Kasumi-1 (cell line): ENCODE data around the gene IL18.
A peak's percentile ranks its signal among the peaks of the same experiment; 100 is the strongest.
"Not testable (repeated sequence)": the region's sequence is repeated elsewhere in the genome, so short reads cannot be mapped to it uniquely, and the experiment has no call there.

Experiments
- DNase-seq, 2 experiments: peaks; one replicate each; lab custom pipeline; 2025; lab: John Stamatoyannopoulos, UW

IL18 gene

GRCh38 chr11:112163875-112164685, at the start of gene IL18:
IL18 (minus strand) TSS chr11:112164094; CDS start chr11:112155053, 9,041 bp downstream.
- peak; percentile 71 to 74 for DNase-seq

- DNase-seq, result no peak
These were observed 48.8 kb upstream of the IL18 start for GRCh38 chr11:112212710-112213109.

DNA sequence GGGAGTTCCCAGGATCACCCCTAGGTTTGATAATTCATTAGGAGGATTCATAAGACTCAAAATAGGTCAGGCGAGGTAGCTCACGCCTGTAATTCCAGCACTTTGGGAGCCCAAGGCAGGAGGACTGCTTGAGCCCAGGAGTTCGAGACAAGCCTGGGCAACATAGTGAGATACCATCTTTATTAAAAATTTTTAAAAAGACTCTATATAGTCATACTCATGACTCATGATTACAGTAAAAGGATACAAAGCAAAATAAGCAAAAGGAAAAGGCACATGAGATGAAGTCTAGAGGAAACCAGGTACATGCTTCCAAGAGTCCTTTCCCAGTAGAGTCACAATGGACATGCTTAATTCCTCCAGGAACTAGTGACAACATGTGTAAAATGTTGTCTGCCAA, 48.4 kb upstream of the IL18 start:
- no peak for DNase-seq

DNA sequence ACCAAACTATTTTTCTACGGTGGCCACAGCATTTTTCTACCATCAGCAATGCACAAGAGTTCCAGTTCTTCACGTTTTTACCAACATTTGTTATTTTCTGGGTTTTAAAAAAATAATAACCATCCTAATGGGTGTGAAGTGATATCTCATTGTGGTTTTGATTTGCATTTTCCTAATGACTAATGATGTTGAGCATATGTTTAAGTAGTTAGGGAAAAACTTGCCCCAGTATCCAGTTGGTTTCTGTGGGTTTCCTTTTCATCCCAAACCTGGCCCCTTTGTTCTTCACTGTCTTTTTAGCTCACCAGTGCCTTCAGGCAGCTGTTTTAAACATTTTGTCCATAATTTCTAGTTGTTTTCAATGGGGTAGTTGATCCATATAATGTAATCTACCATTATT, 47.6 kb upstream of the IL18 start:
- DNase-seq, result peak; percentile 25 to 26

- no peak for DNase-seq
These were observed 47.0 kb upstream of the IL18 start for GRCh38 chr11:112210890-112211289.

GRCh38 chr11:112206071-112206470, 42.2 kb upstream of the IL18 start:
- no peak for DNase-seq

- DNase-seq, result peak; percentile 52 to 59
These were observed 36.4 kb upstream of the IL18 start for GRCh38 chr11:112200252-112200651.

GRCh38 chr11:112199101-112199500, 35.2 kb upstream of the IL18 start:
- DNase-seq, result not testable (repeated sequence)

GRCh38 chr11:112196519-112197087, 32.7 kb upstream of the IL18 start:
- DNase-seq, result no peak

DNA sequence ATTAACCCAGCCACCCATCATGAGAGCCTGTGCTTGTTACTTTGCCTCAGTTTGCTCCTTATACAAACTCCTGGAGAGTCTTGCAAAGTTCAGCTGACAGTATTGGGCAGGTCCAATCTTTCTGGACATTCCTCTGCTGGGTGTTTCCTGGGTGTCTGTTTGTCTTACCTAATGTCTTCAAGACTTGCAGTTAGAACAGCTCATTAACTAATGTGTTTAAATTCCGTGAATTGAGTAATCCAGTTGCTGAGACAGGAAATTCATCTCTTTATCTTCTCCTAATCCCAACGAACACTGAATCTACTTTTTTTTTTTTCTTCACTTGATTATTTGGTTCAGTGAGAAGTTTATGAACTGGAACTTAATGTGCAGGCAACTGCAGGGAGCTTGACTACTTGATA, 32.1 kb upstream of the IL18 start:
- no peak for DNase-seq

DNA sequence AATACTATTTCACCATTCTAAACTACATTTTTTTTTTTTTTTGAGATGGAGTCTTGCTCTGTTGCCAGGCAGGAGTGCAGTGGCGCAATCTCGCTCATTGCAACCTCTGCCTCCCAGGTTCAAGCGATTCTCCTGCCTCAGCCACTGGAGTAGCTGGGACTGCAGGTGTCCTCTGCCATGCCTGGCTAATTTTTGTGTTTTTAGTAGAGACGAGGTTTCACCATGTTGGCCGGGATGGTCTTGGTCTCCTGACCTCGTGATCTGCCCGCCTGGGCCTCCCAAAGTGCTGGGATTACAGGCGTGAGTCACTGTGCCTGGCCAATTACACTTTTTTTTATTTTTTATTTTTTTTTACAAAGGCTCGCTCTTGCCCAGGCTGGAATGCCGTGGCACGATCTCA, 31.2 kb upstream of the IL18 start:
- not testable (repeated sequence) for DNase-seq

DNA sequence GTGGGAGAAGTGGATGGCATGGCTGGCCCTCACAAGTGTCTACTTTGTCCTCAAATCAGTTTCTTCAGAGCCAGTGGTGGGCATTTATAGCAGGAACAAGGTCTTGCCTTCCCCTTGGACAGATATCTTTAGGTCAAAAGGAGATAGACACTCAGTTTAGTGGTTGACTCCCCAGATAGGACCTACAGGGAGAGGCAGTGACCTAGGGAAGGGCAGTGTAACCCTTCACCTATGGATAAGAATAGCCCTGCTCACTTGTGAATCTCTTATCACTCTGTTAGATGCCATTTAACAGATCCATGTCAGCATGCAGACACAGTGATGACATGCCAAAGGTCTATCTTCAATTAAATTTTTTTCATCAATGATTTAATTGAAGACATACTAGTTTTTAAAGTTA, 22.4 kb upstream of the IL18 start:
- no peak for DNase-seq

- DNase-seq, result no peak
These were observed 22.0 kb upstream of the IL18 start for GRCh38 chr11:112185883-112186282.

DNA sequence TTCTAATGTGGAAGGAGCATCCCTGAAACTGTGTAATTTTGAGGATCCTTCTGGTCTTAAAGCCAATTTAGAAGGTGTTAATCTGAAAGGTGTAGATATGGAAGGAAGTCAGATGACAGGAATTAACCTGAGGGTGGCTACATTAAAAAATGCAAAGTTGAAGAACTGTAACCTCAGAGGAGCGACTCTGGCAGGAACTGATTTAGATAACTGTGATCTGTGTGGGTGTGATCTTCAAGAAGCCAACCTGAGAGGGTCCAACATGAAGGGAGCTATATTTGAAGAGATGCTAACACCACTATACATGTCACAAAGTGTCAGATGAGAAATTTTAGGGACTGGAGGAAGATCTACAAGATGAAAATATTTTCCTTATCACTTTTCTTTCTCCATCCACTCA, 19.0 kb upstream of the IL18 start:
- no peak for DNase-seq

DNA sequence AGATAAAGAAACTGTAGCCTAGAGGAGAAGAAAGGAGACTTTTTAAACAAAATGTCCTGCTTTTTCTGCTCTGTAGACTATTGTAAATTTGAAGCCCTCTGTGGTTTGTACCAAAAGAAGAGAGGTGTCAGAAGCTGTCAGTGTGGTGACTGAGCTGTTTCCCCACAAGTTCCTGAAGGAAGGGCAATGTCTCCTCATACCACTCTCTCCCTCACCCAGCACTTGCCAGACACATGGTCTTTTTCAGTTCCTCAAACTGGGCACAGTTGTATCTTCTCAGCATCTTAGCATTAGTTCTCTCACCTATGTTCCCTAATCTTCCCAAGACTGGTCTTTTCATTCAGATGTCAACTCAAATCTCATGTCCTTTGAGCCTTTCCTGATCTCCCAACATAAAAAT, 15.7 kb upstream of the IL18 start:
- DNase-seq, result peak; percentile 89 to 92

- DNase-seq, result peak in 1 of 2 experiments; percentile 43
These were observed 15.0 kb upstream of the IL18 start for GRCh38 chr11:112178936-112179335.

DNA sequence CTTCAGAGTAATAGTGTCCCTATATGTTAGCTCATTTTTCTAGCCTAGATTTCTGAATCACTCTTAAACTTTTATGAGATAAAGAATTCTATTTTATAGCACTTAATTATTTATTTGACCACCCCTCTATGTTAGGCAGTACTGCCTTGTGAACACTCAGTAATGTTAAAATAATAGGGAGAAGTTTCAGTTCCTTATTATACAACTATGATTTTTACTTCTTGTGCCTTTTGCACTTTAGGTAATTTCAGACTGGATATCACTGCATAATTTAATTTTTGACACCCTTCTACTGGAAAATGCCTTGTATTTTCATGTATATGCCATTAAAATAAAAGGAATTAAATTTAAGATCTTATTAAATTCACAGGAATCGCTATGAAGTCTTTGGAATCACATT, 14.5 kb upstream of the IL18 start:
- no peak for DNase-seq

GRCh38 chr11:112177589-112177988, 13.7 kb upstream of the IL18 start:
- DNase-seq, result no peak

DNA sequence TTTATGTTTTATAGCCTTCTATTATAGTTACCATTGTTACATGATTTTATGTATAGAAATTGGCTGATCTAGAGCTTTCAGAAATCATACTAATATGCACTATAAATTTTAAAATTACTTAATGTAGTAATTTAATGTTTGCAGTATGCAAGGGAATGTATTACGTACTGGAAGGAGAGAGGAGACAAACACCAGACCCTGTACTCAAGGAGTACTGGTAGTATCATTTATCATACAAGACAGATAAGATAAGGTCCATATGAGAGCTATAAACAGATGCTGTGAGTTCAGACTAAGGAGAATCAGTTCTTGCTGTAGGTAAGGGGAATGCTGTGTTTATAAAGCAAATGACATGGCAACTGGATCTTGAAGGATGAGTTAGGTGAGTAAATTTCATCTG, 12.2 kb upstream of the IL18 start:
- DNase-seq, result no peak

- no peak for DNase-seq
These were observed 11.7 kb upstream of the IL18 start for GRCh38 chr11:112175599-112175952.

DNA sequence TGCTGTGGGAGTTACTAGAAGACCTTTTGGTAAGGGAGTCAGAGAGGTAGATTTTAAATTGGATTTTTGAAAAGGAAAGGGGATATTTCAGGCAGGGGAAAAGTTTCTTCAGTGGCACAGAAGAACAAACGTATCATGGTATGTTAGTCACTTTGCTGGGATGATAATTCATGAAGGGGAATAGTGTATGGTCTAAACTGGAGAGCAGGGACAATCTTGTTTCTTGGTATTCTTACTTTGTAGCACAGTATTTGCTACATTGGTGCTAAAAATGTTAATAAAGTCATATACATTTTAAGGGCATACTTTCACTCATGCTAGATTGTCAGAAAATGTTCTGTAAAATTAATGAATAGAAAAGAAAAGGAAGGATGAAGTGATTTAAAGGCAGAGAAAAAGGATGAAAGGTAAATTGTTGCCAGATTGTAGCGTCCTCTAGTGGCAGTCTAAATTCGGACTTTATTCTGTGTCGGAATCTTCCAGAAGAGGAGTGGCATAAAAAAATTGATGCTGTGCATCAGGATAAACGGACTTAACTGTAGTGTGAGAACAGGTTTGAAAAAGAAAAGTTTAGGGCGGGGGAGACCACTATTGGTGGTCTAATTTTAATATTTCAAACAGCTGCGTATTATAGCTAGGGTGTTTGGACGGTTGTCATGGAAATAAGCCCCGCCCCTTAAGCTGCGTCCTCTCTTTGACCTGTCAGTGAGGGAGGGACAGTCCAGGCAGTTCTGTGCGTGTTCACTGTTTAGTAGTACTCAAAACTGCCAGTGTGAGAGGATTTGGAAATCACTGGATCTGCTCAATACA, 11.1 kb upstream of the IL18 start, which contains the start of gene BCO2:
TSS of gene BCO2 (plus strand) at position 724 of the 810 bp plus-strand sequence. CDS start 90 bp downstream, outside the sequence.
- peak; percentile 46 to 53 for DNase-seq

DNA sequence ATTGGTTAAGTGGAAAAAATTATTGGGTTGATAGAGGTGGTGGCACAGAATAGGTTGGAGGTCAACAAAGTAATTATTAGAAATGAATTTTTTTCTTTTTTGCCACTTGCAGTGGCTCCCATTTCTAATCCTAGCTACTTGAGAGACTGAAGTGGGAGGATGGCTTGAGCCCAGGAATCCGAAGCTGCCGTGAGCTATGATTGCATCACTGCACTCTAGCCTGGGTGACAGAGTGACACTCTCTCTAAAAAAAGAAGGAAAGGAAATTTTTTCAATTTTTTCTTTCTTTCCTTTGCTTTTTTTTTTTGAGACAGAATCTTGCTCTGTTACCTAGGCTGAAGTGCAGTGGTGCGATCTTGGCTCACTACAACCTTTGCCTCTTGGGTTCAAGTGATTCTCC, 9.3 kb upstream of the IL18 start:
- DNase-seq, result no peak
